ENCODE measurements around the gene CEP68. TPM values are rescaled to one million over a fixed set of nuclear protein-coding genes. Genes with fewer than 3 reads are reported as not detected.
A peak's percentile ranks its signal among the peaks of the same experiment; 100 is the strongest.
"Not testable (repeated sequence)": the region's sequence is repeated elsewhere in the genome, so short reads cannot be mapped to it uniquely, and the experiment has no call there.

Gene CEP68
- total and polyA plus RNA-seq, 5 donors from 2014 or later = 18.8 to 27.8 (median 26.0) TPM

GRCh38 chr2:65116645-65117044, 60.4 kb downstream of the CEP68 start:
- H3K4me1 ChIP-seq (ENCODE audit: control insufficient read depth, insufficient read depth, low read length, poor library complexity, severe bottlenecking) = peaks cover 36% of the 10 kb centered on the region
- H3K27ac Mint-ChIP-seq = no peak overlapping the region

DNA sequence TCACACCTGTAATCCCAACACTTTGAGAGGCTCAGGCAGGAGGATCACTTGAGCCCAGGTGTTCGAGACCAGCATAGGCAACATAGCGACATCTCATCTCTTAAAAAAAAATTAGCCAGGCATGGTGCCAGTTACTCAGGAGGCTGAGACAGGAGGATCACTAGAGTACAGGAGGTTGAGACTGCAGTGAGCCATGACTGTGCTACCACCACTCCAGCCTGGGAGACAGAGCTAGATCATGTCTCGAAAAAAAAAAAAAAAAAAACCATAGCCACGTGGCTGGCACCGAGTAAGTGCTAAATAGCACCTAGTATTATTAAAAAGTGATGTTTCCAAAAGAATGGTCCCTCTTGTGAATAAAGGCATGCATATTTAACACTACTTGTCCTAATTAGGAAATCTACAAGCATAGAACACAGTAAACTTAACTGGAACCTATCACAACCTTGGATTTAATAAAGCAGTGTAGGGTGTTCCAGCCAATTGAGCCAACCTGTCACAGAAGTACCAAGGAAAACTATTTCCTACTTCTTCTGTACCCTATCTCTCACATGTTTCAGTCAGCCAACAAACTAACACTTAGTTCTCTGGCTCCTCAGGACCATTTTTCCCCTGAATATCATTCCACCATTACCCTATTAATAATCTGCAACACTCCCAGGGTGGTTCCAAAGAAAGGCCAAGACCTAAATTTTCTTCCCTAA, 64.9 kb downstream of the CEP68 start:
- H3K4me1 ChIP-seq (ENCODE audit: control insufficient read depth, insufficient read depth, low read length, poor library complexity, severe bottlenecking) = peaks cover 53% of the 10 kb centered on the region
- H3K4me3 Mint-ChIP-seq = peak overlapping the region; percentile 56 to 86 (median 65)

More at GRCh38 chr2:65116645-65117044, 60.4 kb downstream of the CEP68 start:
- H3K27me3 ChIP-seq (ENCODE audit: control insufficient read depth, insufficient read depth, low read length) = no peaks in the 10 kb centered on the region
- peaks cover 47 to 82% (median 55%) of the 10 kb centered on the region in 4 donors for H3K4me1 Mint-ChIP-seq
- H3K9me3 Mint-ChIP-seq = no peaks in the 10 kb centered on the region
- ATAC-seq (ENCODE audit: low read depth in 2 of 2) (no peak), DNase-seq (no peak)
- peaks cover 13% of the 10 kb centered on the region for H3K36me3 Mint-ChIP-seq
- no peaks in the 10 kb centered on the region for H3K9me3 ChIP-seq (ENCODE audit: control insufficient read depth in 2 of 2, low read length in 2 of 2)
- H3K27me3 Mint-ChIP-seq = no peaks in the 10 kb centered on the region
- H3K4me3 Mint-ChIP-seq = peak overlapping the region; percentile 26 to 59 (median 46)
- H3K4me3 ChIP-seq (ENCODE audit: low read depth, low read length) = no peak overlapping the region
- peaks cover 4% of the 10 kb centered on the region for H3K36me3 ChIP-seq (ENCODE audit: control insufficient read depth, insufficient read depth, low read length)
- H3K27ac ChIP-seq (ENCODE audit: insufficient read depth, low read length, poor library complexity, severe bottlenecking) = no peak overlapping the region

GRCh38 chr2:65122313-65122712, 66.1 kb downstream of the CEP68 start:
- no peak for DNase-seq
- Histone ChIP-seq H3K27ac (ENCODE audit: insufficient read depth, low read length, poor library complexity, severe bottlenecking) (no peak overlapping the region), H3K36me3 (ENCODE audit: control insufficient read depth, insufficient read depth, low read length) (peaks cover 4% of the 10 kb centered on the region), H3K27me3 (ENCODE audit: control insufficient read depth, insufficient read depth, low read length) (no peaks in the 10 kb centered on the region), H3K4me1 (ENCODE audit: control insufficient read depth, insufficient read depth, low read length, poor library complexity, severe bottlenecking) (peaks cover 55% of the 10 kb centered on the region), H3K9me3 (ENCODE audit: control insufficient read depth in 2 of 2, low read length in 2 of 2) (no peaks in the 10 kb centered on the region), H3K4me3 (ENCODE audit: low read depth, low read length) (no peak overlapping the region)
- no peak for ATAC-seq (ENCODE audit: low read depth in 2 of 2)
- Mint-ChIP-seq H3K4me3 (peak overlapping the region in 3 of 4 donors; percentile 36 to 70 (median 59)), H3K27ac (no peak overlapping the region), H3K36me3 (peaks cover 8% of the 10 kb centered on the region), H3K4me1 (peaks cover 26 to 89% (median 58%) of the 10 kb centered on the region in 4 donors), H3K27me3 (no peaks in the 10 kb centered on the region), H3K9me3 (no peaks in the 10 kb centered on the region)

More for the DNA sequence above, 64.9 kb downstream of the CEP68 start:
- Mint-ChIP-seq H3K4me1 (peaks cover 32 to 89% (median 59%) of the 10 kb centered on the region in 4 donors), H3K36me3 (peaks cover 4% of the 10 kb centered on the region), H3K27ac (no peak overlapping the region), H3K27me3 (no peaks in the 10 kb centered on the region), H3K9me3 (no peaks in the 10 kb centered on the region)
- Histone ChIP-seq H3K4me3 (ENCODE audit: low read depth, low read length) (peak overlapping the region; percentile 39), H3K27me3 (ENCODE audit: control insufficient read depth, insufficient read depth, low read length) (no peaks in the 10 kb centered on the region), H3K27ac (ENCODE audit: insufficient read depth, low read length, poor library complexity, severe bottlenecking) (no peak overlapping the region), H3K36me3 (ENCODE audit: control insufficient read depth, insufficient read depth, low read length) (peaks cover 4% of the 10 kb centered on the region), H3K9me3 (ENCODE audit: control insufficient read depth in 2 of 2, low read length in 2 of 2) (no peaks in the 10 kb centered on the region)
- ATAC-seq (ENCODE audit: low read depth in 2 of 2) = no peak
- DNase-seq = no peak

GRCh38 chr2:65125457-65125856, 69.2 kb downstream of the CEP68 start:
- not testable (repeated sequence) for ATAC-seq (ENCODE audit: low read depth in 2 of 2); H3K27me3 Mint-ChIP-seq; H3K27ac Mint-ChIP-seq; H3K27me3 ChIP-seq (ENCODE audit: control insufficient read depth, insufficient read depth, low read length); H3K27ac ChIP-seq (ENCODE audit: insufficient read depth, low read length, poor library complexity, severe bottlenecking); H3K36me3 ChIP-seq (ENCODE audit: control insufficient read depth, insufficient read depth, low read length); H3K9me3 Mint-ChIP-seq; DNase-seq; H3K9me3 ChIP-seq (ENCODE audit: control insufficient read depth in 2 of 2, low read length in 2 of 2); H3K36me3 Mint-ChIP-seq
- peak overlapping the region; percentile 15 to 85 (median 60) for H3K4me3 Mint-ChIP-seq
- H3K4me3 ChIP-seq (ENCODE audit: low read depth, low read length) = peak overlapping the region; percentile 54
- peaks cover 67% of the 10 kb centered on the region for H3K4me1 ChIP-seq (ENCODE audit: control insufficient read depth, insufficient read depth, low read length, poor library complexity, severe bottlenecking)
- peaks cover 20 to 87% (median 54%) of the 10 kb centered on the region in 4 donors for H3K4me1 Mint-ChIP-seq

DNA sequence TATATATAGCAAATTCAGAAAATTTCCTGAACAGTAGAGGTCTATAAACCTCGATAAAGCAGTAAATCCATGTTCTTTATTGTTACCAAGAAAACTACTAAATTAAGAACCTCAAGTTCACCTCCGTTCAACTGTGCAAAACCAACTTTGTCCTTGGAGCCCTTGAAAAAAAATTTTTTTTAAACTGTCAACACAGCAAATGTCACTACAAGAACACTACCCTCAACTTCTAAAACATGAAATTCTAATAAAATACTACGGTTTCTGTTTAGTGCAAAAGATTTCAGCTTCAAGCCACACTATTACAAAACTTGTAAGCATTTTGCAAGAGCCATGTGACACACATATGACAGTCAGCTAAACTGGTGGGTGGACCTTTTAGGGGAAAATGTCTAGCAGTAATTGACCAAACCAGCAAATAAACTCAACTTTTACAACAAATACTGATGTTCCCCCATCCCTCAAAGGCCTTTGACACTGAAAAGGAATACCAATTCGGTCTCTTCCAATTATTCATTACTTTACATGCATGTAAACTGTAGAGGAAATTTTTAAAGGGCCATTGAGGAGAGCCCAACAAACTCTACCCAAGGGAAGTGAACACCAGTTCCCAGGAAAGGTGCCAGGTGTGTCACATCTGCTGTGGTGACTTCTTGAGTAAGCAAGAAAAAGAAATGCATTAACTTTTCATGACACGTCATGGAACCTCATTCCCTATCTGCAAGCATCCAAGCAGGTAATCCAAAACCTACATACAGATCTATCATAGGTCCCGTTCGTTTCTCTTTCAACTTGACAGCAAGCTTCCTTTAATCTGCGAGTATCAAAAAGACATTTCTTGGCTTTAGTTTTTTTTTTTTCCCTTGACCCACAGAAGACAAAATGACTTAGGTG, 72.3 kb downstream of the CEP68 start:
- Mint-ChIP-seq H3K27me3 (peaks cover 5% of the 10 kb centered on the region), H3K4me1 (peaks cover 10 to 66% (median 38%) of the 10 kb centered on the region in 4 donors), H3K27ac (peak overlapping the region; percentile 26 to 99 (median 99)), H3K36me3 (peaks cover 4% of the 10 kb centered on the region), H3K4me3 (peak overlapping the region; percentile 98 to 100 (median 100)), H3K9me3 (peaks cover 0 to 1% (median 0%) of the 10 kb centered on the region in 7 donors)
- Histone ChIP-seq H3K27me3 (ENCODE audit: control insufficient read depth, insufficient read depth, low read length) (no peaks in the 10 kb centered on the region), H3K4me1 (ENCODE audit: control insufficient read depth, insufficient read depth, low read length, poor library complexity, severe bottlenecking) (peaks cover 50% of the 10 kb centered on the region), H3K36me3 (ENCODE audit: control insufficient read depth, insufficient read depth, low read length) (no peaks in the 10 kb centered on the region), H3K9me3 (ENCODE audit: control insufficient read depth in 2 of 2, low read length in 2 of 2) (no peaks in the 10 kb centered on the region), H3K27ac (ENCODE audit: insufficient read depth, low read length, poor library complexity, severe bottlenecking) (peak overlapping the region; percentile 97), H3K4me3 (ENCODE audit: low read depth, low read length) (peak overlapping the region; percentile 90)
- DNase-seq (peak in 1 of 3 donors; percentile 37), ATAC-seq (ENCODE audit: low read depth in 2 of 2) (no peak)

DNA sequence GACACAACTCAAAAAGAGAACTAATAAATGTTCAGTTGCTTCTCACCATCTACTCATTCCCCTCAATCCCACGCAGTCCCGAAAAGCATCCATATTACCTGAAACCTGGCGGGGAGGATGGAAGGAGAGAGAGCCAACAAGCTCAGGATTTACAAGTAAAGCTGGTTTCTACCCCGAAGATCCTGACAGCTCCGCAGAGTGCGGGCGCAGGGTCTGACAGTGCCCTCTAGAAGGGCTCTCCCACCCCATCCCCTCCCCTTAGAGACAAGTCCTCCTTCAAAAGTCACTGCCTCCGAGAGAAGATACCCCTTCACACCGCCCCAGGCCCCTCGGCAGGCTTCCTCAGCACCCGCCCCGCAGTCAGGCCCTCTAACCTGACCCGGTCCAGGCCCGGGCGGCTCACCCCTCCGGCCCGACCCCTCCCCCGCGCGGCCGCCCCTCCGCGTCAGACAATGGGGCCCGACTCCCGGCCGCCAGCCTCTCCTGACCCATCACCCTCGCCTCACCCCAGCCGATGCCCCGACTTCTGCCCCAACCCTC, 73.1 kb downstream of the CEP68 start:
- H3K4me3 ChIP-seq (ENCODE audit: low read depth, low read length) = peak overlapping the region; percentile 90
- H3K27ac ChIP-seq (ENCODE audit: insufficient read depth, low read length, poor library complexity, severe bottlenecking) = peak overlapping the region; percentile 97
- no peak for ATAC-seq (ENCODE audit: low read depth in 2 of 2)
- Mint-ChIP-seq H3K27ac (peak overlapping the region; percentile 99), H3K9me3 (peaks cover 0 to 1% (median 0%) of the 10 kb centered on the region in 7 donors), H3K4me1 (peaks cover 10 to 59% (median 37%) of the 10 kb centered on the region in 4 donors), H3K36me3 (peaks cover 4% of the 10 kb centered on the region), H3K4me3 (peak overlapping the region; percentile 98 to 100 (median 100)), H3K27me3 (peaks cover 5% of the 10 kb centered on the region)
- no peaks in the 10 kb centered on the region for H3K36me3 ChIP-seq (ENCODE audit: control insufficient read depth, insufficient read depth, low read length)
- H3K9me3 ChIP-seq (ENCODE audit: control insufficient read depth in 2 of 2, low read length in 2 of 2) = no peaks in the 10 kb centered on the region
- DNase-seq = peak; percentile 20 to 51 (median 36)
- peaks cover 48% of the 10 kb centered on the region for H3K4me1 ChIP-seq (ENCODE audit: control insufficient read depth, insufficient read depth, low read length, poor library complexity, severe bottlenecking)
- no peaks in the 10 kb centered on the region for H3K27me3 ChIP-seq (ENCODE audit: control insufficient read depth, insufficient read depth, low read length)

GRCh38 chr2:65129826-65130663, 73.8 kb downstream of the CEP68 start, which contains the start of gene RAB1A:
Gene RAB1A (minus strand): TSS chr2:65130106. CDS start chr2:65129915, 191 bp downstream.
- ATAC-seq (ENCODE audit: low read depth in 2 of 2) = peak; percentile 95
- Mint-ChIP-seq H3K4me1 (peaks cover 6 to 52% (median 31%) of the 10 kb centered on the region in 4 donors), H3K9me3 (peaks cover 0 to 1% (median 0%) of the 10 kb centered on the region in 7 donors)

More at GRCh38 chr2:65129826-65130663, 73.8 kb downstream of the CEP68 start, which contains the start of gene RAB1A:
- peaks cover 5% of the 10 kb centered on the region for H3K27me3 Mint-ChIP-seq
- peak; percentile 98 to 100 (median 100) for DNase-seq
- peak within 1 kb of the TSS; percentile 99 for H3K27ac Mint-ChIP-seq
- peak within 1 kb of the TSS; percentile 98 to 100 (median 100) for H3K4me3 Mint-ChIP-seq
- Histone ChIP-seq H3K4me1 (ENCODE audit: control insufficient read depth, insufficient read depth, low read length, poor library complexity, severe bottlenecking) (peaks cover 42% of the 10 kb centered on the region), H3K27ac (ENCODE audit: insufficient read depth, low read length, poor library complexity, severe bottlenecking) (peak within 1 kb of the TSS; percentile 97), H3K27me3 (ENCODE audit: control insufficient read depth, insufficient read depth, low read length) (no peaks in the 10 kb centered on the region), H3K9me3 (ENCODE audit: control insufficient read depth in 2 of 2, low read length in 2 of 2) (no peaks in the 10 kb centered on the region), H3K36me3 (ENCODE audit: control insufficient read depth, insufficient read depth, low read length) (no peaks in the 10 kb centered on the region), H3K4me3 (ENCODE audit: low read depth, low read length) (peak within 1 kb of the TSS; percentile 90)
- H3K36me3 Mint-ChIP-seq = peaks cover 4% of the 10 kb centered on the region
